SK-N-SH treated with all-trans-retinoic acid at 6 μM for 48 hours (cell line): ENCODE data around the gene HSD17B14.

Source experiments
- ATAC-seq: fragments of 200-7000 bp; cut with Tn5 transposase; 3 replicates; pipeline ENCODE4 v1.9.1; 2020; ENCODE audit warnings: mild to moderate bottlenecking, moderate library complexity
- ARNTL ChIP-seq: fragments of 450-650 bp; formaldehyde crosslinking; IDR thresholded peaks from 2 replicates; pipeline ENCODE4 v1.5.0; 2020; ENCODE audit warnings: low read depth, mild to moderate bottlenecking, moderate library complexity, borderline replicate concordance
- CSDC2 ChIP-seq: fragments of 250-450 bp; sonication (Bioruptor Pico); IDR thresholded peaks from 2 replicates; pipeline ENCODE4 v1.5.0; 2020; ENCODE audit warnings: mild to moderate bottlenecking, moderate library complexity
- ISL1 ChIP-seq: fragments of 250-450 bp; sonication (Bioruptor Pico); IDR thresholded peaks from 2 replicates; pipeline ENCODE4 v2.1.2; 2022; ENCODE audit warnings: mild to moderate bottlenecking, moderate library complexity
- OSR1 ChIP-seq: fragments of 250-450 bp; sonication (Bioruptor Pico); IDR thresholded peaks from 2 replicates; pipeline ENCODE4 v1.8.0; 2022; ENCODE audit warnings: moderate library complexity, mild to moderate bottlenecking, inconsistent platforms
- PPARA ChIP-seq: fragments of 250-450 bp; sonication (Bioruptor Pico); IDR thresholded peaks from 2 replicates; pipeline ENCODE4 v1.5.0; 2020; ENCODE audit warnings: mild to moderate bottlenecking, borderline replicate concordance
- RARB ChIP-seq: fragments of 250-450 bp; sonication (Bioruptor Pico); IDR thresholded peaks from 2 replicates; pipeline ENCODE4 v1.8.0; 2021; ENCODE audit warnings: mild to moderate bottlenecking, moderate library complexity
- TCF4 ChIP-seq: fragments of 250-450 bp; sonication (Bioruptor Pico); IDR thresholded peaks from 2 replicates; pipeline ENCODE4 v1.8.0; 2021; ENCODE audit warnings: mild to moderate bottlenecking, moderate library complexity, borderline replicate concordance
- TOX ChIP-seq: fragments of 250-450 bp; sonication (Bioruptor Pico); IDR thresholded peaks from 2 replicates; pipeline ENCODE4 v1.8.0; 2021; ENCODE audit warnings: mild to moderate bottlenecking, moderate library complexity, borderline replicate concordance
- ZC3H10 ChIP-seq: fragments of 250-450 bp; sonication (Bioruptor Pico); IDR thresholded peaks from 2 replicates; pipeline ENCODE4 v1.5.1; 2021; ENCODE audit warnings: mild to moderate bottlenecking, moderate library complexity
- ZFP3 ChIP-seq: fragments of 250-450 bp; sonication (Bioruptor Pico); IDR thresholded peaks from 2 replicates; pipeline ENCODE4 v1.5.0; 2020; ENCODE audit warnings: mild to moderate bottlenecking, moderate library complexity
- ZNF565 ChIP-seq: fragments of 450-650 bp; formaldehyde crosslinking; conservative IDR thresholded peaks from 2 replicates; pipeline ENCODE4 v1.5.0; 2020; ENCODE audit warnings: low read depth, mild to moderate bottlenecking, moderate library complexity
- TF ChIP-seq, protein P1 (sequence below): fragments of 250-450 bp; sonication (Bioruptor Pico); IDR thresholded peaks from 2 replicates; pipeline ENCODE4 v1.5.1; 2020; ENCODE audit warnings: low read depth, mild to moderate bottlenecking, moderate library complexity
- TF ChIP-seq, protein P2 (sequence below): fragments of 250-450 bp; sonication (Bioruptor Pico); IDR thresholded peaks from 2 replicates; pipeline ENCODE4 v1.5.1; 2021; ENCODE audit warnings: mild to moderate bottlenecking, moderate library complexity
- TF ChIP-seq, protein P3 (sequence below): fragments of 250-450 bp; sonication (Bioruptor Pico); IDR thresholded peaks from 2 replicates; pipeline ENCODE4 v1.8.0; 2020; ENCODE audit warnings: mild to moderate bottlenecking, moderate library complexity, borderline replicate concordance
- TF ChIP-seq, protein P4 (sequence below): fragments of 250-450 bp; sonication (Bioruptor Pico); IDR thresholded peaks from 2 replicates; pipeline ENCODE4 v1.5.0; 2020; ENCODE audit warnings: mild to moderate bottlenecking, moderate library complexity

HSD17B14 gene

DNA sequence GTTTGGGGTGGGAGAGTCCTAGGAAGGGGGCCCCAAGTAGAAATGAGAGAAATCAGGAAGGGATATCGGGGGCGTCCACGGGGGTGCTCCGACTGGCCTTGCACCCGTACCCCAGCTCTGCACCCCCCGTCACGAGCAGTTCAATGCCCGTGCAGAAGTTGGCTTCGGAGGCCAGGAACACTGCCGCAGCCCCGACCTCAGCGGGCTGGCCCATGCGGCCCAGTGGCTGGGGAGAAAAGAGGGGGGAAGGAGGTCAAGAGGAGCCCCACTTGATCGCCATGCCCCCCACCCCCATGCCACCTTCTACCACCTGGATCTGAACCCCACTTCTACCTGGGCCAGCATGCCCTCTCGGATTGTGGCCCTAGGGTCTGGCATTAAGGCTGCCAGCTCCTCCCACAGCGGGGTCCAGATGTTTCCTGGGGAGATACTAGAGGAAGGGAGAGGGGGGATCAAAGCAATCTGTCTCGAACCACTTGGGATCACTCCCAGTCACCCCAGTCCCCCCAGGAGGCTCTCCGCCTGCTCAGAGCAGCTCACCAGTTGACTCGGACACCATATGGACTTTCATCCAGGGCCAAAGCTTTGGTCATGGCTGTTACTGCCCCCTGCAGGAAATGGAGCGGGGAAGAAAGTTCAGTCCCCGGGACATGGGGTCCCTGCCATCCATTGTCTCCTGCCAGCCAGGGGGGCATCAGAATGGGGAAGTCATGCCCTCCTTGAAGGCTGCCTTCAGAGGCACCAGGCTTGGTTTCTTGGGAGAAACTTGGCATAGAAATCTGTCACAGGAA lies 23.0 kb downstream of the HSD17B14 start:
- no peak for ATAC-seq
- TF ChIP-seq RARB (CRISPR knock-in tag) (no peak), OSR1 (CRISPR knock-in tag) (no peak), CSDC2 (CRISPR knock-in tag) (no peak), ISL1 (CRISPR knock-in tag) (no peak), ARNTL (CRISPR knock-in tag) (no peak), ZC3H10 (CRISPR knock-in tag) (no peak), ZFP3 (CRISPR knock-in tag) (no peak), TOX (CRISPR knock-in tag) (no peak), ZNF565 (CRISPR knock-in tag) (no peak)
- TF ChIP-seq, protein P1, sequence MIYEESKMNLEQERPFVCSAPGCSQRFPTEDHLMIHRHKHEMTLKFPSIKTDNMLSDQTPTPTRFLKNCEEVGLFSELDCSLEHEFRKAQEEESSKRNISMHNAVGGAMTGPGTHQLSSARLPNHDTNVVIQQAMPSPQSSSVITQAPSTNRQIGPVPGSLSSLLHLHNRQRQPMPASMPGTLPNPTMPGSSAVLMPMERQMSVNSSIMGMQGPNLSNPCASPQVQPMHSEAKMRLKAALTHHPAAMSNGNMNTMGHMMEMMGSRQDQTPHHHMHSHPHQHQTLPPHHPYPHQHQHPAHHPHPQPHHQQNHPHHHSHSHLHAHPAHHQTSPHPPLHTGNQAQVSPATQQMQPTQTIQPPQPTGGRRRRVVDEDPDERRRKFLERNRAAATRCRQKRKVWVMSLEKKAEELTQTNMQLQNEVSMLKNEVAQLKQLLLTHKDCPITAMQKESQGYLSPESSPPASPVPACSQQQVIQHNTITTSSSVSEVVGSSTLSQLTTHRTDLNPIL (CRISPR knock-in tag): no peak
- TF ChIP-seq, protein P2, sequence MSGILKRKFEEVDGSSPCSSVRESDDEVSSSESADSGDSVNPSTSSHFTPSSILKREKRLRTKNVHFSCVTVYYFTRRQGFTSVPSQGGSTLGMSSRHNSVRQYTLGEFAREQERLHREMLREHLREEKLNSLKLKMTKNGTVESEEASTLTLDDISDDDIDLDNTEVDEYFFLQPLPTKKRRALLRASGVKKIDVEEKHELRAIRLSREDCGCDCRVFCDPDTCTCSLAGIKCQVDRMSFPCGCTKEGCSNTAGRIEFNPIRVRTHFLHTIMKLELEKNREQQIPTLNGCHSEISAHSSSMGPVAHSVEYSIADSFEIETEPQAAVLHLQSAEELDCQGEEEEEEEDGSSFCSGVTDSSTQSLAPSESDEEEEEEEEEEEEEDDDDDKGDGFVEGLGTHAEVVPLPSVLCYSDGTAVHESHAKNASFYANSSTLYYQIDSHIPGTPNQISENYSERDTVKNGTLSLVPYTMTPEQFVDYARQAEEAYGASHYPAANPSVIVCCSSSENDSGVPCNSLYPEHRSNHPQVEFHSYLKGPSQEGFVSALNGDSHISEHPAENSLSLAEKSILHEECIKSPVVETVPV (CRISPR knock-in tag): no peak
- TF ChIP-seq, protein P3, sequence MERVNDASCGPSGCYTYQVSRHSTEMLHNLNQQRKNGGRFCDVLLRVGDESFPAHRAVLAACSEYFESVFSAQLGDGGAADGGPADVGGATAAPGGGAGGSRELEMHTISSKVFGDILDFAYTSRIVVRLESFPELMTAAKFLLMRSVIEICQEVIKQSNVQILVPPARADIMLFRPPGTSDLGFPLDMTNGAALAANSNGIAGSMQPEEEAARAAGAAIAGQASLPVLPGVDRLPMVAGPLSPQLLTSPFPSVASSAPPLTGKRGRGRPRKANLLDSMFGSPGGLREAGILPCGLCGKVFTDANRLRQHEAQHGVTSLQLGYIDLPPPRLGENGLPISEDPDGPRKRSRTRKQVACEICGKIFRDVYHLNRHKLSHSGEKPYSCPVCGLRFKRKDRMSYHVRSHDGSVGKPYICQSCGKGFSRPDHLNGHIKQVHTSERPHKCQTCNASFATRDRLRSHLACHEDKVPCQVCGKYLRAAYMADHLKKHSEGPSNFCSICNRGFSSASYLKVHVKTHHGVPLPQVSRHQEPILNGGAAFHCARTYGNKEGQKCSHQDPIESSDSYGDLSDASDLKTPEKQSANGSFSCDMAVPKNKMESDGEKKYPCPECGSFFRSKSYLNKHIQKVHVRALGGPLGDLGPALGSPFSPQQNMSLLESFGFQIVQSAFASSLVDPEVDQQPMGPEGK (CRISPR knock-in tag): no peak

DNA sequence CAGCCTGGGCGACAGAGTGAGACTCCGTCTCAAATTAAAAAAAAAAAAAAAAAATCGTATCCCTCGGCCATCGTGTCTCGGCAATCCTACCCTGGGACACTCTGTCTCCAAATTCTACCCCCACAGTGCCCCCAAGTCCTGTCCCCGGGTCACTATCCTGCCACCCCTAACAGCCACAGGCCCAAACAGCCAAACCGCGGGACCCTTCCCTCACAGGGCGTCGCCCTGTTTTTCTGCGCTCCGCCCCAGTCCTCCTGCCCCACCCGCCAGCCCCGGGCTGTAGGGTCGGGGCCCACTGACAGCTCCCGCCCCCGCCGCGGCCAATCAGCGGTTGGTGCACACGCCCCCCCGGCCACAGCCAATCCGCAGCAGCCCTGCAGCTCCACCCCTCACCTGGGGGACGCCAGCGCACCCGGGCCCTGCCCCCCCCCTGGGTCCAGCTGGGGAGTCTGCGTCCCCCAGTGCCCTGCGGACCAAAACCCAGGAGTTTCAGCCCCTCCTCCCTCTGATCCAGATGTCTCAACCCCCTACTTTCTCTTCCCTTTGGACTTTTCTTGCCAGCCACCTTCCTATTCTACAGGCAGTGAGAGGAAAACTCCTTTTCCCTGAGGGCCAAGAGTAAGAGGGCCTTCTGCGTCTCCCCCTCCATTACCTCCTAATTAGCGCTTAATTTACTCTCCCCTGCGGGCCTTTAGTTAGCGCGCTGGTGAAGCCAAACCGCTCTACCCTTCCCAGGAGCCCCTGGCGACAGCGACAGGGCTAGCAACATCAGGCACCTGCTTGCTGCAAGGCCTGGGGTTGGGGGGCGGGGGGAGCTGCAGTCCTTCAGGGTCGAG lies 24.0 kb downstream of the HSD17B14 start:
- TF ChIP-seq ZFP3 (CRISPR knock-in tag) (no peak), ISL1 (CRISPR knock-in tag) (no peak), OSR1 (CRISPR knock-in tag) (no peak)
- TF ChIP-seq, protein P2 (CRISPR knock-in tag): no peak
- TF ChIP-seq, protein P4, sequence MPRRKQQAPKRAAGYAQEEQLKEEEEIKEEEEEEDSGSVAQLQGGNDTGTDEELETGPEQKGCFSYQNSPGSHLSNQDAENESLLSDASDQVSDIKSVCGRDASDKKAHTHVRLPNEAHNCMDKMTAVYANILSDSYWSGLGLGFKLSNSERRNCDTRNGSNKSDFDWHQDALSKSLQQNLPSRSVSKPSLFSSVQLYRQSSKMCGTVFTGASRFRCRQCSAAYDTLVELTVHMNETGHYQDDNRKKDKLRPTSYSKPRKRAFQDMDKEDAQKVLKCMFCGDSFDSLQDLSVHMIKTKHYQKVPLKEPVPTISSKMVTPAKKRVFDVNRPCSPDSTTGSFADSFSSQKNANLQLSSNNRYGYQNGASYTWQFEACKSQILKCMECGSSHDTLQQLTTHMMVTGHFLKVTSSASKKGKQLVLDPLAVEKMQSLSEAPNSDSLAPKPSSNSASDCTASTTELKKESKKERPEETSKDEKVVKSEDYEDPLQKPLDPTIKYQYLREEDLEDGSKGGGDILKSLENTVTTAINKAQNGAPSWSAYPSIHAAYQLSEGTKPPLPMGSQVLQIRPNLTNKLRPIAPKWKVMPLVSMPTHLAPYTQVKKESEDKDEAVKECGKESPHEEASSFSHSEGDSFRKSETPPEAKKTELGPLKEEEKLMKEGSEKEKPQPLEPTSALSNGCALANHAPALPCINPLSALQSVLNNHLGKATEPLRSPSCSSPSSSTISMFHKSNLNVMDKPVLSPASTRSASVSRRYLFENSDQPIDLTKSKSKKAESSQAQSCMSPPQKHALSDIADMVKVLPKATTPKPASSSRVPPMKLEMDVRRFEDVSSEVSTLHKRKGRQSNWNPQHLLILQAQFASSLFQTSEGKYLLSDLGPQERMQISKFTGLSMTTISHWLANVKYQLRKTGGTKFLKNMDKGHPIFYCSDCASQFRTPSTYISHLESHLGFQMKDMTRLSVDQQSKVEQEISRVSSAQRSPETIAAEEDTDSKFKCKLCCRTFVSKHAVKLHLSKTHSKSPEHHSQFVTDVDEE (CRISPR knock-in tag): no peak
- TF ChIP-seq, protein P3 (CRISPR knock-in tag): peak; percentile 84
- TF ChIP-seq, all 23 proteins: peak for 1
- peak; percentile 75 for ATAC-seq

DNA sequence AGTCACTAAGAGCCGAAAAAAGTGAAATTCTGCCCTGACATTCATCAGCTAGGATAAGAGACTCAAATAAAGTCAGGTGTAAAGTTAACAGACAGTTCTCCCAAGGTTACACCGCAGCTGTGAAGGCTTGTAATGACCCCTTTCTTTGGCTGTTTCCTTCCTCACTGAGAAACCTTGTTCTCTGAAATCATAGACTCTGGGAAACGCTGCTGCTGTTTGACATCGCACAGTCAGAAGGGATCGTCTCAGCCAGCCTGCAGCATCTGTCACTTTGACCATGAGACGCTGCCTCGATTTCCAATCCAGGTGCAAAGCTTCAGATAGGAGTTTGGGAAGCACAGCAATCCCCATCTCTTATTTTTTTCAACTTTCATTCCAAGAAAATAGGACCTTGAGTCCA lies 26.1 kb downstream of the HSD17B14 start:
- no peak for ATAC-seq
- TF ChIP-seq, protein P3 (CRISPR knock-in tag): no peak
- TF ChIP-seq, protein P4 (CRISPR knock-in tag): no peak
- TF ChIP-seq TCF4 (CRISPR knock-in tag) (no peak), PPARA (CRISPR knock-in tag) (no peak), CSDC2 (CRISPR knock-in tag) (no peak)
- TF ChIP-seq, protein P2 (CRISPR knock-in tag): no peak
